OCI-LY7 (cell line): ENCODE measurements around the gene SPINK8. TPM values are rescaled to one million over a fixed set of nuclear protein-coding genes. Genes with fewer than 3 reads are reported as not detected.

Experiments used
- BruUV-seq: library from RNA; stranded (reverse); fragments of 400-500 nt; replicated peaks from 2 replicates; lab custom pipeline; 2021; lab: Mats Ljungman, UMichigan
- CTCF ChIA-PET: fragments of 300-600 bp; sonication (Branson Sonifier 250); formaldehyde crosslinking; loops from one replicate; lab custom pipeline; 2022; ENCODE audit warnings: antibody characterized with exemption; ENCODE audit not compliant: unreplicated experiment; lab: Charles Lee
- POLR2A ChIA-PET: fragments of 300-600 bp; sonication (Branson Sonifier 250); formaldehyde crosslinking; loops from one replicate; lab custom pipeline; 2022; ENCODE audit warnings: antibody characterized with exemption; lab: Charles Lee
- DNase-seq: peaks from one replicate; pipeline ENCODE4 v3.0.0-alpha.2; 2015; ENCODE audit warnings: low spot score
- H2AFZ ChIP-seq: fragments of 200-600 bp; sonication (generic), shearing (Covaris generic); 2 replicates; pipeline ENCODE4 v1.6.1; 2014; ENCODE audit warnings: mild to moderate bottlenecking, antibody characterized with exemption, low read length, moderate library complexity
- H3K27ac ChIP-seq: fragments of 200-600 bp; sonication (generic); 2 replicates; pipeline ENCODE4 v1.5.1; 2014; ENCODE audit warnings: mixed run types, low read depth, mild to moderate bottlenecking, moderate library complexity, low read length, inconsistent platforms; ENCODE audit not compliant: poor library complexity, severe bottlenecking
- H3K36me3 ChIP-seq: fragments of 200-600 bp; sonication (generic); 2 replicates; pipeline ENCODE4 v1.6.1; 2014; ENCODE audit warnings: mild to moderate bottlenecking, antibody characterized with exemption, low read length, moderate library complexity, mixed read lengths; ENCODE audit not compliant: insufficient read depth
- H3K4me1 ChIP-seq: fragments of 200-600 bp; sonication (generic); 2 replicates; pipeline ENCODE4 v1.5.1; 2014; ENCODE audit warnings: mild to moderate bottlenecking, low read length; ENCODE audit not compliant: insufficient read depth, poor library complexity, severe bottlenecking
- H3K4me2 ChIP-seq: fragments of 200-600 bp; sonication (generic); 2 replicates; pipeline ENCODE4 v1.6.1; 2014; ENCODE audit warnings: mild to moderate bottlenecking, low read length
- H3K4me3 ChIP-seq: fragments of 200-600 bp; sonication (generic); 2 replicates; pipeline ENCODE4 v1.5.1; 2014; ENCODE audit warnings: mild to moderate bottlenecking, low read depth, low read length; ENCODE audit not compliant: poor library complexity, severe bottlenecking
- H3K79me2 ChIP-seq: fragments of 200-600 bp; sonication (generic); 2 replicates; pipeline ENCODE4 v1.6.1; 2016; ENCODE audit warnings: low read depth, mild to moderate bottlenecking, low read length, moderate library complexity, mixed read lengths; ENCODE audit not compliant: insufficient read depth
- H3K9me2 ChIP-seq: fragments of 200-600 bp; sonication (generic); 2 replicates; pipeline ENCODE4 v1.6.1; 2016; ENCODE audit warnings: mild to moderate bottlenecking, low read length, mixed read lengths; ENCODE audit not compliant: insufficient read depth
- H3K9me3 ChIP-seq: fragments of 200-600 bp; sonication (generic); 2 replicates; pipeline ENCODE4 v1.6.1; 2014; ENCODE audit warnings: mild to moderate bottlenecking, mixed run types, low read length, mixed read lengths
- H4K20me1 ChIP-seq: fragments of 200-600 bp; sonication (generic); 2 replicates; pipeline ENCODE4 v1.6.1; 2014; ENCODE audit warnings: mild to moderate bottlenecking, antibody characterized with exemption, low read length, moderate library complexity, mixed read lengths; ENCODE audit not compliant: insufficient read depth
- CTCF ChIP-seq: fragments of 200-600 bp; sonication (generic); conservative IDR thresholded peaks from 2 replicates; pipeline ENCODE4 v1.5.1; 2014; ENCODE audit warnings: mild to moderate bottlenecking, antibody characterized with exemption, low read length, moderate library complexity, mixed read lengths
- EZH2phosphoT487 ChIP-seq: fragments of 200-600 bp; sonication (generic); IDR thresholded peaks from 2 replicates; pipeline ENCODE4 v1.6.1; 2018; ENCODE audit warnings: low read depth, borderline replicate concordance, mild to moderate bottlenecking, mixed run types, antibody characterized with exemption, low read length, moderate library complexity, mixed read lengths
- intact Hi-C: fragments of 100-400 bp; cut with micrococcal nuclease; formaldehyde crosslinking; loops from one replicate; pipeline ENCODE4 v1.10.0; 2022; ENCODE audit not compliant: unreplicated experiment
- total RNA-seq, 2 experiments: library from RNA; depleted of rRNA in 1 of 2; stranded (reverse); fragments of >200 nt in 1 of 2; shearing (Covaris generic) in 1 of 2; gene quantifications; 2 replicates each; pipeline ENCODE4 v1.2.3, GENCODE V29; 2014 to 2022

SPINK8 gene
- total RNA-seq, 2 experiments from 2014 or later, result not detected

GRCh38 chr3:48268936-48269561, 64.4 kb downstream of the SPINK8 start:
- H3K9me3 ChIP-seq, result no peaks in the 10 kb centered on the region
- no peak overlapping the region for H2AFZ ChIP-seq
- H3K36me3 ChIP-seq, result peaks cover 72% of the 10 kb centered on the region
- POLR2A ChIA-PET, result no interaction called here
- CTCF ChIA-PET, result interaction anchor here (0.7 kb wide), 1 partner anchor 167 kb away, joined by 4 read pairs; no protein-coding TSS in a partner anchor
- no peaks in the 10 kb centered on the region for H3K79me2 ChIP-seq
- no peak overlapping the region for H3K4me3 ChIP-seq
- no peak overlapping the region for H3K4me2 ChIP-seq
- no peak overlapping the region for H3K27ac ChIP-seq
- H3K4me1 ChIP-seq, result no peaks in the 10 kb centered on the region
- no peak for DNase-seq
- no peaks in the 10 kb centered on the region for H4K20me1 ChIP-seq
- BruUV-seq, result no TSS peak
- H3K9me2 ChIP-seq, result no peaks in the 10 kb centered on the region
- TF ChIP-seq EZH2phosphoT487, result no peak
- no peak for TF ChIP-seq CTCF
- intact Hi-C loops, result no loop called here

GRCh38 chr3:48268381-48268935, 65.0 kb downstream of the SPINK8 start:
- no peaks in the 10 kb centered on the region for H3K79me2 ChIP-seq
- intact Hi-C loops, result no loop called here
- no peak for DNase-seq

More at GRCh38 chr3:48268381-48268935, 65.0 kb downstream of the SPINK8 start:
- Histone ChIP-seq H3K36me3 (peaks cover 78% of the 10 kb centered on the region), H3K9me3 (no peaks in the 10 kb centered on the region), H4K20me1 (no peaks in the 10 kb centered on the region), H3K4me2 (no peak overlapping the region), H3K9me2 (no peaks in the 10 kb centered on the region), H3K27ac (no peak overlapping the region), H3K4me3 (no peak overlapping the region), H2AFZ (no peak overlapping the region), H3K4me1 (no peaks in the 10 kb centered on the region)
- POLR2A ChIA-PET, result no interaction called here
- TF ChIP-seq EZH2phosphoT487 (no peak), CTCF (no peak)
- CTCF ChIA-PET, result no interaction called here
- TSS peak; percentile 58 for BruUV-seq
